Activated T-helper 2 cell treated with anti-CD3 and anti-CD28 coated beads, Interferon-gamma antibody, Interleukin-2, Interleukin-4, amounts not matched to agents 10 μg/mL and 5 μg/mL and 100 μg/mL, durations not matched to agents 14 hours and 24 hours and 36 hours (primary cell): ENCODE results near the gene IL1RAP. TPM values are rescaled to one million over a fixed set of nuclear protein-coding genes. Genes with fewer than 3 reads are reported as not detected.

Source experiments
- DNase-seq: peaks from one replicate; pipeline ENCODE4 v3.0.0; 2021; ENCODE audit warnings: low spot score
- H3K27ac Mint-ChIP-seq: one replicate; pipeline ENCODE4 v1.8.0; 2021; ENCODE audit warnings: mixed read lengths
- H3K27me3 Mint-ChIP-seq: one replicate; pipeline ENCODE4 v1.8.0; 2021; ENCODE audit warnings: low read depth, mixed read lengths
- H3K36me3 Mint-ChIP-seq: one replicate; pipeline ENCODE4 v1.8.0; 2021; ENCODE audit warnings: low read depth, mixed read lengths
- H3K4me1 Mint-ChIP-seq: one replicate; pipeline ENCODE4 v1.8.0; 2021; ENCODE audit warnings: low read depth, mixed read lengths
- H3K4me3 Mint-ChIP-seq: one replicate; pipeline ENCODE4 v1.8.0; 2021; ENCODE audit warnings: low read depth, mild to moderate bottlenecking, moderate library complexity, mixed read lengths
- H3K9me3 Mint-ChIP-seq: one replicate; pipeline ENCODE4 v1.8.0; 2021; ENCODE audit warnings: mixed read lengths
- intact Hi-C: fragments of 100-400 bp; cut with micrococcal nuclease; formaldehyde crosslinking; loops from one replicate; pipeline ENCODE4 v1.15.1; 2023
- total RNA-seq: library from RNA; stranded (reverse); gene quantifications from 2 replicates; pipeline ENCODE4 v1.2.3, GENCODE V29; 2022

IL1RAP gene
- total RNA-seq, 1 donor from 2014 or later, result 34.5 TPM

GRCh38 chr3:190616637-190617036, 102.8 kb downstream of the IL1RAP start:
- peak overlapping the region; percentile 23 for H3K4me3 Mint-ChIP-seq
- H3K9me3 Mint-ChIP-seq, result peaks cover 10% of the 10 kb centered on the region
- no peak for DNase-seq
- H3K27ac Mint-ChIP-seq, result peak overlapping the region; percentile 97
- no peaks in the 10 kb centered on the region for H3K27me3 Mint-ChIP-seq
- peaks cover 64% of the 10 kb centered on the region for H3K36me3 Mint-ChIP-seq
- intact Hi-C loops, result loop anchor here (1.0 to 5.0 kb wide), 2 partner anchors 30 to 1309 kb away; no protein-coding TSS in a partner anchor
- peaks cover 73% of the 10 kb centered on the region for H3K4me1 Mint-ChIP-seq

DNA sequence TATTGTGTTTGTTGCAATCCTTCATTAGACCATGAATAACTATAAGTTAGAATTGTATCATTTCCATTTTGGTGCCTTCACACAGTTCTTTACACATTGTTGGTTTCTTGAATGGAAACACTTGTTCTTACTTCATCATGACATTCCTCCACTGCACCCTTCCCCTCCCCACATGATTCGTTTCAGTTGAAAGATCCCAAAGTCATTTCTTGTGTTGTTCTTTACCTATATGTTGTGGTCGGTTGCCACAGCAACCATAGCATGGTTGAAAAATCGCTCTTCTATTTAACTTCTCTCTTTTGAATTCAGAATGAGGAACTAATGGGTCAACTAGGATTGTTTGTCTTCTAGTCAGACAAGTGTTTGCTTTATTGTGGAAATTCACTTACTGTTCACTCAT, 103.3 kb downstream of the IL1RAP start:
- H3K36me3 Mint-ChIP-seq, result peaks cover 67% of the 10 kb centered on the region
- peak overlapping the region; percentile 97 for H3K27ac Mint-ChIP-seq
- H3K4me1 Mint-ChIP-seq, result peaks cover 77% of the 10 kb centered on the region
- H3K9me3 Mint-ChIP-seq, result peaks cover 10% of the 10 kb centered on the region
- intact Hi-C loops, result loop anchor here (1.0 to 5.0 kb wide), 2 partner anchors 31 to 1310 kb away; no protein-coding TSS in a partner anchor
- peak; percentile 50 for DNase-seq
- H3K27me3 Mint-ChIP-seq, result no peaks in the 10 kb centered on the region
- peak overlapping the region; percentile 40 for H3K4me3 Mint-ChIP-seq

DNA sequence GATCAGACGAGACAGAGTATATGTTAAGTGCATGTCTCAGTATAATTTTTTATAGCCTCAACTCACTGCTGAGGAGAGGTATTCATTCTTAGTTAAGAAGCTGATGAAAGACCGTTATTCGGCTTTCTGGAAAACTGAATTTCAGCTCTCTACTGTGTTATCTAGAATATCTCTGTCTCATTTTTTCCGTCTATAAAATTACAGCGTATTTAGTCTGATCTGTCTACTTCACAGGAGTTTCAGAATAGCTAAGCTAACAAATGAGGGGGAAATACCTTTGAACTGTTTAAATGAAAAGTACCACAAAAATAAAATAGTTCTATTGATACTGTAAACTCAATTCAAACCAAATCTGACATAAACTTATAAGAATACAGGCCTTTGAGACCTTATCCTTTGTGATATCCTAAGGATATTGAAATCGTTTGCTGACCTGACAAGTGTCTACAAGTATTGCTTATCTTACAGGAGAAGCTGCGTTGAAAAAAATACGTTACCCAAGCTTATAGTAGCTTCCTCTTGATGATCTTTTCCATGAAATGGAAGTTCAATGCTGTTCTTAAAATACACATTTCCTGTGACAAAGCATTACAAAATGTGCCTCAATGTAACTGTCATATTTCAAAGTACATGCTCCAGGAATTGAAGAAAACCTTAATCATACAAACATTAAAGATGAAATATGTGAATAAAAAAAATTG, 104.6 kb downstream of the IL1RAP start:
- DNase-seq, result no peak
- Mint-ChIP-seq H3K36me3 (peaks cover 67% of the 10 kb centered on the region), H3K9me3 (peaks cover 10% of the 10 kb centered on the region), H3K27me3 (no peaks in the 10 kb centered on the region), H3K27ac (peak overlapping the region; percentile 97), H3K4me1 (peaks cover 84% of the 10 kb centered on the region), H3K4me3 (peak overlapping the region; percentile 47)
- intact Hi-C loops, result loop anchor here (1.0 to 5.0 kb wide), 6 partner anchors 55 to 1311 kb away; partner anchors contain the start of gene IL1RAP

DNA sequence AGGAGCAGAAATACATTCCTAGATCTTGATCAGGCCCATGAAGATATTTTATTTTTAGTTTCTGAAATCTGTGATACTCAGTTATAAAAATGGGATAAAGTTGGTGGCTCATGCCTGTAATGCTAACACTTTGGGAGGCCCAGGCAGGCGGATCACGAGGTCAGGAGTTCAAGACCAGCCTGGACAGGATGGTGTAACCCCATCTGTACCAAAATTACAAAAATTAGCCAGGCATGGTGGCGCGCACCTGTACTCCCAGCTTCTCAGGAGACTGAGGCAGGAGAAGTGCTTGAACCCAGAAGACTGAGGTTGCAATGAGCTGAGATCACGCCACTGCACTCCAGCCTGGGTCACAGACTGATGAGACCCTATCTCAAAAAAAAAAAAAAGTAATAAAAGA, 105.5 kb downstream of the IL1RAP start:
- intact Hi-C loops, result loop anchor here (2.0 to 5.0 kb wide), 2 partner anchors 75 to 1312 kb away; no protein-coding TSS in a partner anchor
- DNase-seq, result no peak
- H3K9me3 Mint-ChIP-seq, result peaks cover 7% of the 10 kb centered on the region
- peak overlapping the region; percentile 14 for H3K4me3 Mint-ChIP-seq
- peaks cover 86% of the 10 kb centered on the region for H3K4me1 Mint-ChIP-seq
- no peaks in the 10 kb centered on the region for H3K27me3 Mint-ChIP-seq
- peaks cover 72% of the 10 kb centered on the region for H3K36me3 Mint-ChIP-seq
- H3K27ac Mint-ChIP-seq, result peak overlapping the region; percentile 97

GRCh38 chr3:190619761-190620160, 105.9 kb downstream of the IL1RAP start:
- Mint-ChIP-seq H3K36me3 (peaks cover 73% of the 10 kb centered on the region), H3K27me3 (no peaks in the 10 kb centered on the region), H3K27ac (peak overlapping the region; percentile 97), H3K9me3 (peaks cover 7% of the 10 kb centered on the region), H3K4me3 (no peak overlapping the region), H3K4me1 (peaks cover 85% of the 10 kb centered on the region)
- intact Hi-C loops, result loop anchor here (2.0 to 5.0 kb wide), 2 partner anchors 75 to 1312 kb away; no protein-coding TSS in a partner anchor
- no peak for DNase-seq

GRCh38 chr3:190620886-190621608, 107.2 kb downstream of the IL1RAP start:
- Mint-ChIP-seq H3K4me1 (peaks cover 84% of the 10 kb centered on the region), H3K4me3 (no peak overlapping the region), H3K27me3 (no peaks in the 10 kb centered on the region), H3K9me3 (peaks cover 7% of the 10 kb centered on the region), H3K27ac (peak overlapping the region; percentile 30), H3K36me3 (peaks cover 74% of the 10 kb centered on the region)
- intact Hi-C loops, result no loop called here
- DNase-seq, result no peak

DNA sequence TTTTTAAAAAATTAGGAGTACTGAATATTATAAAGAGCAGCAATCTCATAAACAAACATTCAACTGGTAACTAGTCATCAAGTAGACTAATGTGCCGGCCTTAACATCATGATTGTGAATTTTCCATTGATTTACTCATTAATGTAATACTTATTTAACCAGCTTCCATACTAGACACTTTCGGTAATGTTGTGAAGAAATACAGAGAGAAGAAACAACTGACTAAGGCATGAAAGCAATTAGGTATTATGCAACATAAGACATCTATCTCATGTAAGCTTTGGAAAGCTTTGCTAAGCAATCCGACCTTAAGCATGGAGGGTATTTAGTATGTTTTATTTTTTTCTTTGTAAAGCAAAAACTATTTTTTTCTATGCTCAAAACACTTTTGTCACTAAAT, 108.0 kb downstream of the IL1RAP start:
- peaks cover 75% of the 10 kb centered on the region for H3K4me1 Mint-ChIP-seq
- peaks cover 67% of the 10 kb centered on the region for H3K36me3 Mint-ChIP-seq
- H3K27ac Mint-ChIP-seq, result no peak overlapping the region
- peaks cover 2% of the 10 kb centered on the region for H3K9me3 Mint-ChIP-seq
- H3K4me3 Mint-ChIP-seq, result no peak overlapping the region
- intact Hi-C loops, result no loop called here
- DNase-seq, result no peak
- no peaks in the 10 kb centered on the region for H3K27me3 Mint-ChIP-seq

- intact Hi-C loops, result no loop called here
- no peaks in the 10 kb centered on the region for H3K27me3 Mint-ChIP-seq
- no peak for DNase-seq
- peaks cover 74% of the 10 kb centered on the region for H3K36me3 Mint-ChIP-seq
- H3K4me3 Mint-ChIP-seq, result no peak overlapping the region
- no peaks in the 10 kb centered on the region for H3K9me3 Mint-ChIP-seq
- no peak overlapping the region for H3K27ac Mint-ChIP-seq
- H3K4me1 Mint-ChIP-seq, result peaks cover 53% of the 10 kb centered on the region
Observed at GRCh38 chr3:190624282-190624681, 110.4 kb downstream of the IL1RAP start.

DNA sequence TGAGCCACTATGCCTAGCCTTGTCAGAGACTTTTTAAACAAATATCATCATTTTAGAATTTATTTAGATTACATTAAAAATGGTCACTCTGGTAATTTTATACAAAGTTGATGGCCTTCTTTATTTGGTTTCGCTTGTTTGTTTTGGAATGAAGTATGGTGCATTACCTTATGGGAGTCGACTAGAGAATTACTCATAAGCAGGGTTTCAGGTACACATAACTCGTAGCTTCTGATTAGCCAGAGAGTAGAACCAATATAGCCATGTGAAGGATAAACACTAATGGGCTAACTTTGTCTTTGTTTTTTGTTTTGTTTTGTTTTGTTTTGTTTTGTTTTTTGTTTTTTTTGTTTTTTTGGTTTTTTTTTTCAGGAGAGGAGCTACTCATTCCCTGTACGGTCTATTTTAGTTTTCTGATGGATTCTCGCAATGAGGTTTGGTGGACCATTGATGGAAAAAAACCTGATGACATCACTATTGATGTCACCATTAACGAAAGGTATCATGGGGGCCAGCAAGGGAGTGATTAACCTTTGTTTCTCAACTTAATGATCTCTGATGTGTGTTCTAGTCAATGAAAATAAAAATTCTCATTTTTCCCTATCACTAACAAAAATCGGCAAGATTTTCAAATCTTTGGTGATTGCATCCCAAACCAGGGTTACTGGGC, 113.2 kb downstream of the IL1RAP start:
- H3K27ac Mint-ChIP-seq, result no peak overlapping the region
- intact Hi-C loops, result no loop called here
- peaks cover 40% of the 10 kb centered on the region for H3K4me1 Mint-ChIP-seq
- no peaks in the 10 kb centered on the region for H3K9me3 Mint-ChIP-seq
- H3K36me3 Mint-ChIP-seq, result peaks cover 70% of the 10 kb centered on the region
- no peaks in the 10 kb centered on the region for H3K27me3 Mint-ChIP-seq
- no peak overlapping the region for H3K4me3 Mint-ChIP-seq
- no peak for DNase-seq

GRCh38 chr3:190629088-190629487, 115.2 kb downstream of the IL1RAP start:
- no peak for DNase-seq
- H3K27ac Mint-ChIP-seq, result no peak overlapping the region
- H3K9me3 Mint-ChIP-seq, result no peaks in the 10 kb centered on the region
- H3K4me3 Mint-ChIP-seq, result no peak overlapping the region
- intact Hi-C loops, result no loop called here
- no peaks in the 10 kb centered on the region for H3K27me3 Mint-ChIP-seq
- H3K4me1 Mint-ChIP-seq, result peaks cover 22% of the 10 kb centered on the region
- H3K36me3 Mint-ChIP-seq, result peaks cover 59% of the 10 kb centered on the region

DNA sequence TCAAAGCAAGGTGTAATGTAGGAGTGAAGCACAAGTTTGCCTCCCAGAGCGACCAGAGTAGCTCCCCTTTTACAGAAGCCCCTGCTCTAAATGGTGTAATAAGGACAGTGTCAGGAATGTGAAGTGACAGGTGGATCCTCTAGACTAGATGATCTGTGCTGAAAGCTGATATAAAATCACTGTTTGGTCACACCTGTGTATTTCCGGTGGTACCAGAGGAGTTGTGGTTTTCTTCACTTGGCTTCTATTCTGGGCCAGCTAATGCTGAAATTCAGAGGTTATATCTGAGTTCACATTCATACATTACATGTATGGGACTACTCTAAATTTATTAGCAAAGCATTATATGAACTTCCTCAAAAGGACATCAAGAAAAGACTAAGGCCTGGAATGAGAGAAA, 117.4 kb downstream of the IL1RAP start:
- no peak for DNase-seq
- Mint-ChIP-seq H3K4me1 (peaks cover 5% of the 10 kb centered on the region), H3K36me3 (peaks cover 47% of the 10 kb centered on the region), H3K27me3 (no peaks in the 10 kb centered on the region), H3K27ac (no peak overlapping the region), H3K4me3 (no peak overlapping the region), H3K9me3 (no peaks in the 10 kb centered on the region)
- intact Hi-C loops, result no loop called here

- Mint-ChIP-seq H3K4me1 (peaks cover 9% of the 10 kb centered on the region), H3K36me3 (peaks cover 62% of the 10 kb centered on the region), H3K27me3 (no peaks in the 10 kb centered on the region), H3K4me3 (no peak overlapping the region), H3K27ac (no peak overlapping the region), H3K9me3 (no peaks in the 10 kb centered on the region)
- intact Hi-C loops, result no loop called here
- DNase-seq, result no peak
Observed at GRCh38 chr3:190641564-190641963, 127.7 kb downstream of the IL1RAP start.
